GM18502 (cell line): Measurements from ENCODE around the gene RPL7L1.
"Not testable (repeated sequence)": the region's sequence is repeated elsewhere in the genome, so short reads cannot be mapped to it uniquely, and the experiment has no call there.

Experiments used
- ATAC-seq: cut with Tn5 transposase; IDR thresholded peaks from one replicate; pipeline ENCODE4 v1.9.1; 2021; ENCODE audit warnings: mild to moderate bottlenecking; ENCODE audit not compliant: unreplicated experiment, poor library complexity

RPL7L1 gene

DNA sequence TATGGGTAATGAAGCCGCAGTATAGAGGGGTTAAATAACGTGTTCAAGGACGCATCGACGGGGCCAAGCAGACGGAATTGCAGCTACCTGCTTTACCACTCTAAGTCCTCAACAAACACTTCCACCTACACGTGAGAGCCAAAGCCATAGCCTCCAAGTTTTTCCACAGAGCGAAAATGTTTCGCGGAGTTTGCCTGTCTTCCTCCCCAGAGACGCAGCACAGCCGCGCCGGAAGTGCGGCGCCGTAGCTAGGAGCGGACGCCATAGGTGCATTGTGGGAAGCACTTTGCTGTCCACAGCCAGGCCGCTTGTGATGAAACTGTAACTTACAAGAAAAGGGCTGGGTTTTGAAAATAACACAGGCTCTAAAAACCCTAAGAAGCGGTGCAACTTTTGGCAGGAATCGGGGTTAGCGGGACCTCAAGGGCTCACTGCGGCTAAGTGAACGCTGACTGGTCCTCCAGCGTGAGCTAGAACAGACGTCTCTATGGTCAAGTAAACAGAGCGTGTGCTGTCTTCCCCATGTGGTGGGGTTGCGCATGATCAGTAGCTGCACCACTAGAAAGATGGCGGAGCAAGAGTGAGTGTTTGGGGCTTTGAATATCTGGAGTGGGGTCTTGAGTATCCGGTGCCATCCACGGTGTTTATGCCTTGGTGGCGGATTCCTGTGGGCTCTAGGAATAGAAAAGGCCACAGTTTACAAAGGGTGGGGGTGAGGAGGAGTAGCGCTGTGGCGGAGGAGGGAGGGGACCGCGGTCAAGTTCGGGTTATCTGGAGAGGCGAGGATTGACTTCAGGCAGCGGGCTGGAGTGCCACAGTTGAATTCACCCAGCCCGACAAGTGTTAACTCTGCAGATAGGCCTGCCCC lies at the start of gene RPL7L1:
Gene RPL7L1 (plus strand): TSS at position 245 of the 868 bp plus-strand sequence. CDS start 295 bp downstream, at position 540.
- peak; percentile 94 for ATAC-seq

DNA sequence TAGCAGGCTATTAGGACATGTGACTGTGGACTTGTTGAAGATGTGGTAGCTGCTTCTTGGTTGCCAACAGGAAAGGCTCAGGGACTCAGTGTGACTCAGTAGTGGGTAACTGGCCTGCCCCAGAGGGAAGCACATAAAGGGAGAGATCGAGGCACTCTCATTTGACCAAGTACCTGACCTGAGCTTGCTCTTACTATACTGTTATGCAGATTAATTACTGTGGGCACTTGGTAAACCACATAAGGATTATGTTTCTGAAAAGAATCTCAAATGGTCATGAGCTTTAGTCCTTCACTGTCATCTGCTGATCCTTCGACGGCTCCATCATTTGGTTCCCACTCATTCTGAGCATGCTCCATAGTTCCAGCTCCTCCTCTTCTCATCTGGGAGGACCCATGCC lies 48.2 kb upstream of the RPL7L1 start:
- ATAC-seq = no peak

DNA sequence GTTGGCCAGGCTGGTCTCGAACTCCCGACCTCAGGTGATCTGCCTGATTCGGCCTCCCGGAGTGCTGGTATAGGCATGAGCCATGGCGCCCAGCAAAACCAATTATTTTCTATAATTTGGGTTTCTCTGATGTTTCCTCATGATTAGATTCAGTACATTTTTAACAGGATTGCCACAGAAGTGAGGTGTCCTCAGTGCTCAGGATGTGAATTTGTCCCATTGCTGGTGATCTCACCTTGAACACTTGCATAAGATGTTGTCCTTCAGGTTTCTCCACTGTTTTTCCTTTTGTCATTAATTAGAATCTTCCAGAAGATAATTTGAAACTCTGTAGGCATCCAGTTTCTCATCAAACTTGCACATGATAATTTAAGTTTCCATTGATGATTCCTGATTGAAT lies 45.4 kb upstream of the RPL7L1 start:
- no peak for ATAC-seq

DNA sequence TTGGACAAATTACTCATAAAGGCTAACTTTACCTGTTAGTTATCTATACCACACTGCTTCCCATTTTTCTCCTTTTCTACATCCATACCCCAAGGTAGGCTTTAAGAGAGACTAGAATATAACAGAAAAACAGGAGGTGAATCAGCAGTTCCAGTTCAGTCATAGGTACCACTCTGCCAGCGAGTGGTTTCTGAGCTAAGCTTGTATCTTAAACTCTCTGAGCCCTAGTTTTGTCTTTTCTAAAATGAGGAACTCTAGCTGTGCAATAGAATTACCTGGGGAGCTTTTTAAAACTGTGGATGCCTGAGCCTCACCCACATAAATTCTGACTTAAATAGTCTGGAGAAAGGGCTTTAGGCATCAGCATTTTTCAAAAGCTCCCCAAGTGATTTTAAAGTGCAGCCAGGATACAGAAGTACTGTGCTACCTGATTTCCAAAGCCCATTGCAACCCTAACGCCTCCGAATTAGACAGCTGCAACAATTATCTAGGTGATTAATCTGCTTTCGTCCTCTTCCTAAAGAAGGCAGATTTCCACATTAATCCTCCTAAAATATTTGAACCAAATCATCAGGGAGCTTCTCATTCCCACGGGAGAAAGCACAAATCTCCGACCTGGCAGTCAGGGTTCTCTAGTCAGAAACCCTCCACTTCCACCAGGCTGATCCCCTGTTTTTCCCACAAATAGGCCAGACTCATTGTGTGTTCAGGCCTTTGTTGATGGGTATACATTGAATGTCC lies 37.4 kb upstream of the RPL7L1 start:
- no peak for ATAC-seq

DNA sequence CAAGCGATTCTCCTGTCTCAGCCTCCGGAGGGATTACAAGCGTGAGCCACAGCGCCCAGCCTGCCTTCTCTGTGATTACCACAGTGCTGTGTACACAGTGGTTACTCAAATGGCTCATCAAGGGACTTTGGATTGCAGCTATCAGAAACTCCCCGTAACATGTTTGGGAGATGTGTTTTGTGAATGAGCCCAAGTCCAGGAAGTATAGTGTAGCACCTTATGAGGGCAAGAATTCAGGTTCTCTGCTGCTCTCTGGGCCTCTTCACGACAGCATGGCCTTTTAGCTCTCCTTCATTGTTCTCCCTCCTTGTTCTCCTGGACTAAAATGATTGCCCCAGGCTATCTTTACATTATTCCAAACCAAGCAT lies 34.1 kb upstream of the RPL7L1 start:
- ATAC-seq = no peak

DNA sequence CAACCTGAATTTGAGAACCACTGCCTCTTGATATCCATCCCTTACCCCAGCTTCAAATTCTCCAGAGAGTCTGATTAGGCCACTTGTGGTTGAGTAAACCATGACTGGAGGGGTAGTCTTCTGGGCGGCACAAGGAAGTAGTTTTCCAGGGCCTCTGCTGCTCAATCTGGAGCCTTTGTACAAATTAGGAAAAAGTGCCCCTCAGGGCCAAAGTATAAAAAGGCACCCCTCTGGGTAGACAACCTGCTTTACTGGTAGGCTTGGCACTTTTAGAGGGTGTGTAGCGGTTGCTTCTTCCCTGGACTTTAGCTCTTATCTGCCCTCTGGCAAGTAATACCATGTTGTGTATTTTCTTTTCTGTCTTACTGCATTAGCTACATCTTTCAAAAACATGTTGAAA lies 32.9 kb upstream of the RPL7L1 start:
- no peak for ATAC-seq

DNA sequence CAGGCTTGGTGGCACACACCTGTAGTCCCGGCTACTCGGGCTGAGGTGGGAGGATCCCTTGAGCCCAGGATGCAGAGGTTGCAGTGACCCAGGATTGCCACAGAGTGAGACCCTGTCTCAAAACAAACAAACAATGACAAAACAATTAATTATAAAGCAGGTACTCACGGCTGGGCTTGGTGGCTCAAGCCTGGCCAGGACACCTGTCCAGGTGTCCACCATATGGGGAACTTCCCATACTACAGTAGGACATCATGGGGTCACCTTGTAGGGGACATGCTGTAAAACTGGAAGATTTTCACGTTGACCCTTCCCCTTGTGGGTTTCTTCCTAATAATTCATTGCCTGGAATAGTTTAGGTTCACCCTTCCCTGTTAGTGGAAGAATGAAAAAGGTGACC lies 30.7 kb upstream of the RPL7L1 start:
- no peak for ATAC-seq

DNA sequence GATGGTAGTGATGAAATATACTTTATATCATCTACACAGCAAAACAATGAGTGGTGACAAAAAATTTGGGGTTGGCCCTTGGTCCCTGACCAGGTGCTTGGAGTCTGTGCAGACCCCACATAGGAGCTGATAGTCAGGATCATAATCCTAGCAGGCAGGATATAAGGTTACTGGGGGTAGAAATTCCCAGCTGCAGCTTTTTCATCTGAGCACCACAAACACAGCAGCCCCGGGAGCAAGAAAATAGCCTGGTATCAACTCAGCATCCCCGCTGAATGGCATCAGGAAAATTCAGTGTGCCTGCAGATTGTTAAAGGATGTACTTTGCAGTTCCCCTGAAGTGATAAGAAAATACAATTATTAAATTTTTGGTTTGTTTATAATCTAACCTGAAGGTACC lies 27.8 kb upstream of the RPL7L1 start:
- ATAC-seq = no peak

DNA sequence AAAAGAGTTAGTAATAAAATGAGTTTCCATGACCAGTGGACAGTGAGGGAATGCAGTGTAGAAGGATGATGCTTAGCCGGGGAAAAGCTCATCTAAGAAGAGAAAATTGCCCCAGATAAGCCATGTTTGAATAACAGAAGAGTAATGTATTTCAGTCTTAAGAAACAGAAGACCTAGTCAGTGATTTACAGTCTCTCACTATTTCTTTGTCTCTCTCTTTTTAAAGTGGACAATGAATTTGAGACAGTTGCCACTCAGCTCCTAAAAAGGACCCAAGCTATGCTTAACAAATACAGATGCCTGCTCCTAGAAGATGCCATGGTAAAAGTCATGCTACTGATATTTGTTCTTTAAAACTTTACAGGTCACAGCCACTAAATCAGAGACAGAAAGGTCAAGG lies 19.4 kb upstream of the RPL7L1 start:
- no peak for ATAC-seq

DNA sequence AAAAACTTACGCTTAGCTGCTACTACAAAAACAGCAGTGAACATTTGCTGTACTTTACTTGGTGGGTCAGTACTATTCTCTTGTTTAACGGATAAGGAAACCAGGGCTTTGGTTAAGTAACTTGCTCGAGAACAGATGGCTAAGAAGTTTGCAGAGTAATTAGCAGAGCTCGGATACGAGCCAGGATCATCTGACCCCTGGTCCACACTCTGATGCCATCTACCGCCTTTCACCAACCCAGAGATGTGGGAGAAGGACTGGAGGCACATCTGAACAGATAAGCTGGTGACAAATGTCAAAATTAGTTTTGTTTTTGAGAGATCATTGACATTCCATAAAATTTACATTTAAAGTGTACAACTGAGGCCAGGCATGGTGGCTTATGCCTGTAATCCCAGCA lies 18.9 kb upstream of the RPL7L1 start:
- no peak for ATAC-seq

DNA sequence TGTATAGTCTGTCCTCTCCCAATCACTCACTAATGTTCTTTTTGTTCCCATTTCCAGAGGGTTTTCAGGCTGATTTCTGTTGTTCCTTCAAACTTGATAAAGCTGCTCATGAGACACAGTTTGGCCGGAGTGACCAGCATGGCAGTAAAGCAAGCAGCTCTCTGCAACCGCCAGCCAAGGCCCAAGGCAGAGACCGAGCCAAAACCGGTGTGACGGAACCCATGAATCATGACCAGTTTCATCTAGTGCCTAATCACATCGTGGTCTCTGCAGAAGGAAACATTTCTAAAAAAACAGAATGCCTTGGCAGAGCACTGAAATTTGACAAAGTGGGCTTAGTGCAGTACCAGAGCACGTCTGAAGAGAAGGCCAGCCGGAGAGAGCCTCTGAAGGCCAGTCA lies 14.8 kb upstream of the RPL7L1 start:
- no peak for ATAC-seq

DNA sequence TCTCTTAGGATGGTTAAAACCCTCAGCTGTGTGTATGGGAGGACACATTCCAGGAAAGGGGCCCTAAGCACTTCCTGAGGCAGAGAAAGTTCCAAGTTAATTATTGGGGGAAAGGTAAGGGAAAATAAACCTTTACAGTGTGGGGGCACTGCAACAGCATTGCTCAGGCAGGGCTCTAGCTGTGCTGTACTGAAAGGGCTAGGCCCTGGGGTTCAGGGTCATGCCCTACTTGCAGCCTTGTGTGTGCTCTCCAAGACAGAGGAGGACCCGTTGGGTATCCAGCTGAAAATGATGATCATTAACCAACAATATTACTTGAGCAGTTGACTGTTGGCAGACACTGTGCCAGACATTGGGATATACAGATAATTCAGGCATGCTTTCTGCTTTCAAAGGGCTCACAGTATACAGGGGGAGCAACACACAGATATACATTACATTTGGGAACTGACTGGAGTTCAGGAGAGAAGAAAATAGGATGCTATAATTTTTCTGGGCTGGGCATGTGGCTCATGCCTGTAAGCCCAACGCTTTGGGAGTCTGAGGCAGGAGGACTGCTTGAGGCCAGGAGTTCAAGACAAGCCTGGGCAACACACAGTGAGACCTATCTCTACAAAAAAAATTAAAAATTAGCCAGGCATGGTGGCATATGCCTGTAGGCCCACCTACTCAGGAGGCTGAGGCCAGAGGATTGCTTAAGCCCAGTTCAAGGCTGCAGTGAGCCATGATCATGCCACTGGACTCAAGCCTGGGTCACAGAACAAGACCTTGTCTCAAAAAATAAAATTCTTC lies 9.1 kb upstream of the RPL7L1 start:
- ATAC-seq = no peak

DNA sequence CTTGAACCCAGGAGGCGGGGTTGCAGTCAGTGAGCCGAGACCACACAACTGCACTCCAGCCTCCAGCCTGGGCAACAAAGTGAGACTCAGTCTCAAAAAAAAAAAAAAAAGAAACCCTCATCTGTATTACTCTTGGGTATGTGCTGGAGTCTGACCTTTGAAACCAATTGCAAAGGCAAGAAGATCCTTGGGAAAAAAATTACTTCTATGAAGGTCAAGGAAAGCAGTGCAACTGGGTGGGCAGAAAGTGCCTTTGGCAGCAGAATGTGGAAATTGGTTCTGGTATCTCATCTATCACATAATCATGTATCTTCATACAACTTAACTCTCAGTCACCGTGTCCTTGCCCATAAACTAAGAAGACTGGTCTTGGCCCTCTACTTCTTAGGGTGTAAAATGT lies 7.7 kb upstream of the RPL7L1 start:
- no peak for ATAC-seq

DNA sequence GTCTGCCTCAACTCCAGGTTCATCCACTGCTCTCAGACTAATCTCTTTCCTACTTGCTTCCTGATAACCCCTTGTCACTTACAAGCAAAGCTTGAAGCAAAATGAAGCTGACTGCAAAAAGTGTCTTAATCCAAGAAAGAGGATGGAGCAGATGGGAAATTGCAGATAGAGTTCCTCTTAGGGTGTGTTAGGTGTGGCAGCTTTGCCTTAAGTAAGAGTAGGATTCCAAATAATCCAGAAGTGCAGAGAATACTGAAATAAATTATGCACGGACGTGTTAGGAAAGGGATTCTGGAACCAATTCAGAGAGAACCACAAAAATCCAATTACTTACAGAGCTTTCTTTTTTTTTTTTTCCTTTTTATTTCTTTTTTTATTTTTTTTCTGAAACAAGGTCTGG lies 6.1 kb upstream of the RPL7L1 start:
- ATAC-seq = no peak

DNA sequence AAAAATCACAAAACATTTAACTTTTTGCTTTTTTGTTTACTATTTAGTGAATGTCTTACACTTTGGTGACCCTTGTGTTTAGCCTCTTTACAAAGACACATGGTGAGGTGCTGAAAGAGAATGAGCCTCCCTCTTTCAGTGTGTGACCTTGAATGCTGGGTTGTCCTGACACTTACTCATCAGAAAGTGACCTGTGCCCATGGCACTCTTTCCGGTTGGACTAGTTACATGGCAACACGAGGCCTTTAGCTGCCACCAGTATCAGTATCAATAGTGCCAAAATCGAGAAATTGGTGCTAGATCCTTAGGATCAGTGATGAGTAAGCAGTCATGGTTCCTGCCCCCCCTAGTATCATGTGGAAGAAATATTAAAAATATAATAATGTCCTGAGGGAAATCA lies 1.7 kb upstream of the RPL7L1 start:
- no peak for ATAC-seq

DNA sequence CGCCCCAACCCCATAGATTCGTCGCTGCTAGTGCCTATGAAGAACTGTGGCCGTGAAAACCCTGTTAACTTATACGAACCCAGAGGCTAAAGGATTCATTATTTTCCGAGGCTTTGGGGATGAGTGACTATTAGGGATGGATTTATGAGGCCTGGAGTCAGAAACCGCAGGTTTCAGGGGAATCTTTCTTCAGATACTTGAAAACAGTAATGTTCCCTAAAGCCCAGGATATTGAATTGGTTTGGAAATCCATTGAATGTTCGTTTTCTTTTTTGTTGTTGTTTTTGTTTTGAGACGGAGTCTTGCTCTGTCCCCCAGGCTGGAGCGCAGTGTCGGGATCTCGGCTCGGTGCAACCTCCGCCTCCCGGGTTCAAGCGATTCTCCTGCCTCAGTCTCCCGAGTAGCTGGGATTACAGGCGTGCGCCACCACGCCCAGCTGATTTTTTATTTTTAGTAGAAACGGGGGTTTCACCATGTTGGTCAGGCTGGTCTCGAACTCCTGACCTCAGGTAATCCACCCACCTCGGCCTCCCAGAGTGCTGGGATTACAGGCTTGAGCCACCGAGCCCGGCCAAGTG lies 913 bp downstream of the RPL7L1 start:
- ATAC-seq = not testable (repeated sequence)

DNA sequence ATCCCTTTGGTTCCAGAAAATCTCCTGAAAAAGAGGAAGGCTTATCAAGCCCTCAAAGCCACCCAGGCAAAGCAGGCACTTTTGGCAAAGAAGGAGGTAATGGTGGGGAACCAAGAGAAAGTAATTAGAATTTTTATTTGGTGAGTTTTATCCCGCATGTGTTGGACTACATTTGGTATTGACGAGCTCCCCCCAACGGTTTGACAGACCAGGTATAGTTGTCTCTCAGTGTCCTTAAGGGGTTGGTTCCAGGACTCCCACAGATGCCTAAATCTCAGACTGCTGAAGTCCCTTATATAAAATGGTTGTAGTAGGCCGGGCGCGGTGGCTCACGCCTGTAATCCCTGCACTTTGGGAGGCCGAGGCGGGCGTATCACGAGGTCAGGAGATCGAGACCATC lies 1.5 kb downstream of the RPL7L1 start:
- not testable (repeated sequence) for ATAC-seq

DNA sequence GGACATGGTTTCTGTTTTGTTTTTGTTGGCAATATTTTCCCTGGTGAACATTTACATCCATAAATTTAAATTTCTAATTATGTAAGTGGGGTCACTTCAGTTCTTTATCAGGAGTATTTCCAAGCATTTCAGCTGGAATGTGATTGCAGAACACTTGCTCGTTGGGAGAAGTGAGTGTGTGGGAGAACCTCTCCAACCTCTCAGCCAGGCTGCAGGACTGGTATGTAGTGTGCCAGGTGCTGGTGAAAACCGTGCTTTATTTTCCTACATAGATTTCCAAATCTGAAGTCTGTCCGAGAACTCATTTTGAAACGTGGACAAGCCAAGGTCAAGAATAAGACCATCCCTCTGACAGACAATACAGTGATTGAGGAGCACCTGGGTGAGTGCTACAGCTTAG lies 6.3 kb downstream of the RPL7L1 start:
- ATAC-seq = no peak

DNA sequence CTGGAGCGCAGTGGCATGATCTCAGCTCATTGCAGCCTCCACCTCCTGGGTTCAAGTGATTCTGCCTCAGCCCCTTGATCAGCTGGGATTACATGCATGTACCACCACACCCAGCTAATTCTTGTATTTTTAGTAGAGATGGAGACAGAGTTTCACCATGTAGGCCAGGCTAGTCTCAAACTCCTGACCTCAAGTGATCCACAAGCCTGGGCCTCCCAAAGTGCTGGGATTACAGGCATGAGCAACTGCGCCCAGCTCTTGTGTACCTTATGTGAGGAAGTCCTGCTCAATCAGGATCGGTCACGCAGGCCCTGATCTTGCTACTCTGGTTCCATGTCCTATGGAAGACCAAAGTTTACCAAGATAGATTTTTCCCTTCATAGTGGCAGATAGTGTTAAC lies 8.8 kb downstream of the RPL7L1 start:
- ATAC-seq = not testable (repeated sequence)

DNA sequence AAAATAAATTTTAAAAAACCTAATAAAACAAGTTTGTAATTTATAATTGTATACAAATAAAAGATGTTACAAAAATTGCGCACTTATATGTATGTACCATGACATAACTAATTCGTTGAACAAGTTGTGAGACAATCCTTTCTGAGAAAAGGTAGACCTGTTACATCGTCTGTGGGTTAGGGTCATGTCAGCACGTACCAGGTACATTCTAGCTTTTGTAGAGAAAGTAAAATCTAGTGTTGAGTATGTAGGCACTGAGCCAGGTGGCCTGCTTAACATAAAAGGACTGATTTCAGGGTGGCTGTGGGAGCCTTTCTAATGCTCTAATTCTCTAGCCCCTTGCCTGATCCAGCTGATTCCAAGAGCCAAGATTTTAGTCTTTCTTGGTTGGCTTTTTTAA lies 10.4 kb downstream of the RPL7L1 start:
- no peak for ATAC-seq
